ENCODE measurements around the gene MAP3K10. TPM values are rescaled to one million over a fixed set of nuclear protein-coding genes. Genes with fewer than 3 reads are reported as not detected.
"Not testable (repeated sequence)": the region's sequence is repeated elsewhere in the genome, so short reads cannot be mapped to it uniquely, and the experiment has no call there.

The MAP3K10 gene
- total and polyA plus RNA-seq, 9 donors = 4.2 to 12.6 (median 11.0) TPM

- Histone ChIP-seq H3K9me3 (replicated peaks; ENCODE audit: control insufficient read depth, low read depth, low read length) (no peaks in the 10 kb centered on the region), H3K4me1 (ENCODE audit: control insufficient read depth, insufficient read depth, low read length) (no peaks in the 10 kb centered on the region), H3K4me3 (ENCODE audit: low read length) (no peak overlapping the region), H3K27me3 (ENCODE audit: control insufficient read depth, insufficient read depth, low read length) (no peaks in the 10 kb centered on the region), H3K36me3 (ENCODE audit: control insufficient read depth, insufficient read depth, low read length) (no peaks in the 10 kb centered on the region), H3K27ac (ENCODE audit: low read length) (no peak overlapping the region)
- WGBS (ENCODE audit: insufficient coverage) = 33% methylated on average over 1 of the region's 5 CpGs
- DNase-seq = no peak
These were observed 41.1 kb upstream of the MAP3K10 start for GRCh38 chr19:40150170-40150569.

DNA sequence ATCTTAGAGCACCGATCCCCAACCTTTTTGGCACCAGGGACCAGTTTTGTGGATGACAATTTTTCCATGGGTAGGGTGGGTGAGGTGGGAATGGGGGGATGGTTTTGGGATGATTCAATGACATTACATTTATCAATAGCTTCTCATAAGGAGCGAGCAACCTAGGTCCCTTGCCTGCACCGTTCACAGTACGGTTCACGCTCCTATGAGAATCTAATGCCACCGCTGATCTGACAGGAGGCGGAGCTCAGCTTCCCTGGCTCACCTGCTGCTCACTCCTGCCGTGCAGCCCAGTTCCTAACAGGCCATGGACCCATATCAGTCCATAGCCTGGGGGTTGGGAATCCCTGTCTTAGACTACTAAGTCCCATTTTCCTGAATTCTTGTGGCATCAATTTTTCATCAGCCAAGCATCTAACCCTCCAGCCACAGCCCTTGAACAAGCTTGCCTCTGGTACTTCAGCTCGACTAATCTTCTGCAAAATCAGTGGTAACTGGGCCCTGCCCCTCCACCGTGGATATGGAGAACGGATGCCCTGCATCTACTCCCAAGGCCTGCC, 37.0 kb upstream of the MAP3K10 start:
- Histone ChIP-seq H3K27ac (ENCODE audit: low read length) (no peak overlapping the region), H3K4me3 (ENCODE audit: low read length) (no peak overlapping the region), H3K27me3 (ENCODE audit: control insufficient read depth, insufficient read depth, low read length) (no peaks in the 10 kb centered on the region), H3K36me3 (ENCODE audit: control insufficient read depth, insufficient read depth, low read length) (no peaks in the 10 kb centered on the region), H3K9me3 (replicated peaks; ENCODE audit: control insufficient read depth, low read depth, low read length) (no peaks in the 10 kb centered on the region), H3K4me1 (ENCODE audit: control insufficient read depth, insufficient read depth, low read length) (no peaks in the 10 kb centered on the region)
- DNase-seq = no peak
- 75% methylated on average over 8 of the region's 11 CpGs for WGBS (ENCODE audit: insufficient coverage)

- H3K4me1 ChIP-seq (ENCODE audit: control insufficient read depth, insufficient read depth, low read length) = no peaks in the 10 kb centered on the region
- WGBS (ENCODE audit: insufficient coverage) = 42% methylated on average over 5 of the region's 8 CpGs
- no peak for DNase-seq
These were observed 35.4 kb upstream of the MAP3K10 start for GRCh38 chr19:40155749-40156265.

GRCh38 chr19:40157059-40157458, 34.2 kb upstream of the MAP3K10 start:
- DNase-seq = no peak
- no peaks in the 10 kb centered on the region for H3K4me1 ChIP-seq (ENCODE audit: control insufficient read depth, insufficient read depth, low read length)
- no peak overlapping the region for H3K4me3 ChIP-seq (ENCODE audit: low read length)
- WGBS (ENCODE audit: insufficient coverage) = 67% methylated on average over 1 of the region's 6 CpGs
- H3K9me3 ChIP-seq (replicated peaks; ENCODE audit: control insufficient read depth, low read depth, low read length) = no peaks in the 10 kb centered on the region
- no peak overlapping the region for H3K27ac ChIP-seq (ENCODE audit: low read length)
- H3K27me3 ChIP-seq (ENCODE audit: control insufficient read depth, insufficient read depth, low read length) = no peaks in the 10 kb centered on the region
- H3K36me3 ChIP-seq (ENCODE audit: control insufficient read depth, insufficient read depth, low read length) = no peaks in the 10 kb centered on the region

More at GRCh38 chr19:40155749-40156265, 35.4 kb upstream of the MAP3K10 start:
- H3K9me3 ChIP-seq (replicated peaks; ENCODE audit: control insufficient read depth, low read depth, low read length) = no peaks in the 10 kb centered on the region
- H3K27me3 ChIP-seq (ENCODE audit: control insufficient read depth, insufficient read depth, low read length) = no peaks in the 10 kb centered on the region
- no peak overlapping the region for H3K27ac ChIP-seq (ENCODE audit: low read length)
- no peak overlapping the region for H3K4me3 ChIP-seq (ENCODE audit: low read length)
- H3K36me3 ChIP-seq (ENCODE audit: control insufficient read depth, insufficient read depth, low read length) = no peaks in the 10 kb centered on the region

- 79% methylated on average over 4 of the region's 5 CpGs for WGBS (ENCODE audit: insufficient coverage)
These were observed 31.5 kb upstream of the MAP3K10 start for GRCh38 chr19:40159744-40160143.

GRCh38 chr19:40162104-40162503, 29.1 kb upstream of the MAP3K10 start:
- Histone ChIP-seq H3K4me3 (ENCODE audit: low read length) (no peak overlapping the region), H3K27me3 (ENCODE audit: control insufficient read depth, insufficient read depth, low read length) (no peaks in the 10 kb centered on the region), H3K27ac (ENCODE audit: low read length) (no peak overlapping the region), H3K9me3 (replicated peaks; ENCODE audit: control insufficient read depth, low read depth, low read length) (no peaks in the 10 kb centered on the region), H3K36me3 (ENCODE audit: control insufficient read depth, insufficient read depth, low read length) (no peaks in the 10 kb centered on the region), H3K4me1 (ENCODE audit: control insufficient read depth, insufficient read depth, low read length) (no peaks in the 10 kb centered on the region)
- no CpG with 5 or more reads among the region's 3 CpGs for WGBS (ENCODE audit: insufficient coverage)
- DNase-seq = no peak

More at GRCh38 chr19:40159744-40160143, 31.5 kb upstream of the MAP3K10 start:
- H3K9me3 ChIP-seq (replicated peaks; ENCODE audit: control insufficient read depth, low read depth, low read length) = no peaks in the 10 kb centered on the region
- H3K27me3 ChIP-seq (ENCODE audit: control insufficient read depth, insufficient read depth, low read length) = no peaks in the 10 kb centered on the region
- H3K27ac ChIP-seq (ENCODE audit: low read length) = no peak overlapping the region
- no peaks in the 10 kb centered on the region for H3K4me1 ChIP-seq (ENCODE audit: control insufficient read depth, insufficient read depth, low read length)
- H3K36me3 ChIP-seq (ENCODE audit: control insufficient read depth, insufficient read depth, low read length) = no peaks in the 10 kb centered on the region
- DNase-seq = no peak
- H3K4me3 ChIP-seq (ENCODE audit: low read length) = no peak overlapping the region

DNA sequence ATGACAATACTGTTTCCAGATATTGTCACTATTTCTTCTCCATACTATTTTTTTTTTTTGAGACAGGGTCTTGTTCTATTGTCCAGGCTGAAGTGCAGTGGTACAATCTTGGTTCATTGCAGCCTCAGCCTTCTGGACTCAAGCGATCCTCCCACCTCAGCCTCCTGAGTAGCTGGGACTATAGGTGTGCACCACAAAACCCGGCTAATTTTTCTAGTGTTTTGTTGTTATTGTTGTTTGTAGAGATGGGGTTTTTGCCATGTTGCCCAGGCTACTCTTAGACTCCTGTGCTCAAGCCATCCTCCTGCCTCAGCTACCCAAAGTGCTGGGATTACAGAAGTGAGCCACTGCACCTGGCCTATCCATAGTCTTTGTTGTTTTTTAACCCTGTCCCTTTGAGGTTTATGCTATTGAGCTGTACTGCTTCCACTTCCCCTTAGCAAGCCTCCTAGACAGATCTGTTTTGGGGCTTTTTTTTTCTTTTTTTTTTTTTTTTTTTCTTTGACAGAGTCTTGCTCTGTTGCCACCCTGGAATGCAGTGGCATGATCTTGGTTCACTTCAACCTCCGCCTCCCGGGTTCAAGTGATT, 27.6 kb upstream of the MAP3K10 start:
- H3K36me3 ChIP-seq (ENCODE audit: control insufficient read depth, insufficient read depth, low read length) = no peaks in the 10 kb centered on the region
- no peak for DNase-seq
- H3K4me1 ChIP-seq (ENCODE audit: control insufficient read depth, insufficient read depth, low read length) = no peaks in the 10 kb centered on the region
- H3K27ac ChIP-seq (ENCODE audit: low read length) = no peak overlapping the region
- H3K27me3 ChIP-seq (ENCODE audit: control insufficient read depth, insufficient read depth, low read length) = no peaks in the 10 kb centered on the region
- no peak overlapping the region for H3K4me3 ChIP-seq (ENCODE audit: low read length)
- no peaks in the 10 kb centered on the region for H3K9me3 ChIP-seq (replicated peaks; ENCODE audit: control insufficient read depth, low read depth, low read length)
- WGBS (ENCODE audit: insufficient coverage) = 93% methylated on average over 2 of the region's 4 CpGs

GRCh38 chr19:40165362-40165937, 25.8 kb upstream of the MAP3K10 start:
- DNase-seq = peak; percentile 25
- Histone ChIP-seq H3K27me3 (ENCODE audit: control insufficient read depth, insufficient read depth, low read length) (no peaks in the 10 kb centered on the region), H3K4me3 (ENCODE audit: low read length) (no peak overlapping the region), H3K27ac (ENCODE audit: low read length) (no peak overlapping the region), H3K9me3 (replicated peaks; ENCODE audit: control insufficient read depth, low read depth, low read length) (no peaks in the 10 kb centered on the region), H3K4me1 (ENCODE audit: control insufficient read depth, insufficient read depth, low read length) (no peaks in the 10 kb centered on the region), H3K36me3 (ENCODE audit: control insufficient read depth, insufficient read depth, low read length) (no peaks in the 10 kb centered on the region)
- WGBS (ENCODE audit: insufficient coverage) = 14% methylated on average over 5 of the region's 10 CpGs

DNA sequence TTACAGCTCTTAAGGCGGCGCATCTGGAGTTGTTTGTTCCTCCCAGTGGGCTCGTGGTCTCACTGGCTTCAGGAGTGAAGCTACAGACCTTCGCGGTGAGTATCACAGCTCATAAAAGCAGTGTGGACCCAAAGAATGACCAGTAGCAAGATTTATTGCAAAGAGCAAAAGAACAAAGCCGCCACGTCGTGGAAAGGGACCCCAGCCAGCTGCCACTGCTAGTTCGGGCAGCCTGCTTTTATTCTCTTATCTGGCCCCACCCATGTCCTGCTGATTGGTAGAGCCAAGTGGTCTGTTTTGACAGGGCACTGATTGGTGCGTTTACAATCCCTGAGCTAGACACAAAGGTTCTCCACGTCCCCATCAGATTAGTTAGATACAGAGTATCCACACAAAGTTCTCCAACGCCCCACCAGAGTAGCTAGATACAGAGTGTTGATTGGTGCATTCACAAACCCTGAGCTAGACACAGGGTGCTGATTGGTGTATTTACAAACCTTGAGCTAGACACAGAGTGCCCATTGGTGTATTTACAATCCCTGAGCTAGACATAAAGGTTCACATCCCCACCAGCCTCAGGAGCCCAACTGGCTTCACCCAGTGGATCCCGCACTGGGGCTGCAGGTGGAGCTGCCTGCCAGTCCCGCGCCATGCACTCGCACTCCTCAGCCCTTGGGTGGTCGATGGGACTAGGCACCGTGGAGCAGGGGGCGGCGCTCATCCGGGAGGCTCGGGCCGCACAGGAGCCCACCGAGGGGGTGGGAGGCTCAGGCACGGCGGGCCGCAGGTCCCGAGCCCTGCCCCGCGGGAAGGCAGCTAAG, 21.5 kb upstream of the MAP3K10 start:
- H3K9me3 ChIP-seq (replicated peaks; ENCODE audit: control insufficient read depth, low read depth, low read length); H3K27ac ChIP-seq (ENCODE audit: low read length); H3K4me3 ChIP-seq (ENCODE audit: low read length); H3K36me3 ChIP-seq (ENCODE audit: control insufficient read depth, insufficient read depth, low read length); DNase-seq; H3K27me3 ChIP-seq (ENCODE audit: control insufficient read depth, insufficient read depth, low read length); H3K4me1 ChIP-seq (ENCODE audit: control insufficient read depth, insufficient read depth, low read length): not testable (repeated sequence)
- 69% methylated on average over 19 of the region's 30 CpGs for WGBS (ENCODE audit: insufficient coverage)

Measured in muscle of leg (tissue), 11 donors.